ENCODE measurements around the gene MYH7B.
A peak's percentile ranks its signal among the peaks of the same experiment; 100 is the strongest.

DNA sequence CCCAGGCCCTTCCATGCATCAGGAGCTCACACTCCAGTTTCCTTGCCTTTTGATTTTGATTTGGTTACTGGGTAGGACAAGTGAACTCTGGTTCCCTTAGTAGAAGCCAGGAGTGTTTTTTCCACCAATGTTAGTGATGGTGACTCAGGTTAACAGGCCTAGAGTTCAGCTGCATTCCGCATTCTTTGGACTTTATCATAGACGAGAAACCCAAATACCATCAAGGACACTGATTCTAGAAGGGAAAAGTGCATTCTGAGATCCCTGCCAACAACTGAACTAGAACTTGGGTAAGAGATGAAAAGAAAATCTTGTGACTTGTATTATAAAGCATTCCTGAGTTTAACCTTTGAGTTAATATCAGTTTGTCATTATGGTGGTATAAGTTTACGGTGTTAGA, 9.0 kb upstream of the MYH7B start:
- TF ChIP-seq, protein P1, sequence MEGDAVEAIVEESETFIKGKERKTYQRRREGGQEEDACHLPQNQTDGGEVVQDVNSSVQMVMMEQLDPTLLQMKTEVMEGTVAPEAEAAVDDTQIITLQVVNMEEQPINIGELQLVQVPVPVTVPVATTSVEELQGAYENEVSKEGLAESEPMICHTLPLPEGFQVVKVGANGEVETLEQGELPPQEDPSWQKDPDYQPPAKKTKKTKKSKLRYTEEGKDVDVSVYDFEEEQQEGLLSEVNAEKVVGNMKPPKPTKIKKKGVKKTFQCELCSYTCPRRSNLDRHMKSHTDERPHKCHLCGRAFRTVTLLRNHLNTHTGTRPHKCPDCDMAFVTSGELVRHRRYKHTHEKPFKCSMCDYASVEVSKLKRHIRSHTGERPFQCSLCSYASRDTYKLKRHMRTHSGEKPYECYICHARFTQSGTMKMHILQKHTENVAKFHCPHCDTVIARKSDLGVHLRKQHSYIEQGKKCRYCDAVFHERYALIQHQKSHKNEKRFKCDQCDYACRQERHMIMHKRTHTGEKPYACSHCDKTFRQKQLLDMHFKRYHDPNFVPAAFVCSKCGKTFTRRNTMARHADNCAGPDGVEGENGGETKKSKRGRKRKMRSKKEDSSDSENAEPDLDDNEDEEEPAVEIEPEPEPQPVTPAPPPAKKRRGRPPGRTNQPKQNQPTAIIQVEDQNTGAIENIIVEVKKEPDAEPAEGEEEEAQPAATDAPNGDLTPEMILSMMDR (IDR thresholded peaks at IDR 0.05), result no peak
- no peak for TF ChIP-seq EP300 (IDR thresholded peaks at IDR 0.05)
- TF ChIP-seq POLR2AphosphoS5 (IDR thresholded peaks at IDR 0.05), result peak; percentile 57

Data from gastroesophageal sphincter (tissue), 3 donors.